ENCODE measurements around the gene CLRN3.

The CLRN3 gene

GRCh38 chr10:127892743-127893142 is at the start of gene CLRN3:
CLRN3 (minus strand) TSS chr10:127892941; CDS start chr10:127892784, 157 bp downstream.
- no peak for DNase-seq

- no peak for DNase-seq
Observed at GRCh38 chr10:127940866-127941640, 48.3 kb upstream of the CLRN3 start.

- no peak for DNase-seq
Observed at GRCh38 chr10:127939786-127940330, 47.1 kb upstream of the CLRN3 start.

GRCh38 chr10:127937915-127938463 is 45.2 kb upstream of the CLRN3 start:
- no peak for DNase-seq

- no peak for DNase-seq
Observed at GRCh38 chr10:127937069-127937468, 44.3 kb upstream of the CLRN3 start.

- DNase-seq = no peak
Observed at GRCh38 chr10:127935071-127935561, 42.4 kb upstream of the CLRN3 start.

- no peak for DNase-seq
Observed at GRCh38 chr10:127934383-127934782, 41.6 kb upstream of the CLRN3 start.

GRCh38 chr10:127933271-127933670 is 40.5 kb upstream of the CLRN3 start:
- DNase-seq = no peak

GRCh38 chr10:127932521-127933270 is 40.0 kb upstream of the CLRN3 start:
- DNase-seq = no peak

GRCh38 chr10:127928021-127928806 is 35.5 kb upstream of the CLRN3 start:
- no peak for DNase-seq

GRCh38 chr10:127926455-127926854 is 33.7 kb upstream of the CLRN3 start:
- no peak for DNase-seq

GRCh38 chr10:127925471-127926207 is 32.9 kb upstream of the CLRN3 start:
- no peak for DNase-seq

GRCh38 chr10:127923646-127924045 is 30.9 kb upstream of the CLRN3 start:
- DNase-seq = no peak

- no peak for DNase-seq
Observed at GRCh38 chr10:127922675-127923366, 30.1 kb upstream of the CLRN3 start.

GRCh38 chr10:127922206-127922605 is 29.5 kb upstream of the CLRN3 start:
- no peak for DNase-seq

- no peak for DNase-seq
Observed at GRCh38 chr10:127921753-127922145, 29.0 kb upstream of the CLRN3 start.

GRCh38 chr10:127921075-127921752 is 28.5 kb upstream of the CLRN3 start:
- DNase-seq = no peak

GRCh38 chr10:127920306-127921074 is 27.7 kb upstream of the CLRN3 start:
- DNase-seq = no peak

GRCh38 chr10:127919418-127920271 is 26.9 kb upstream of the CLRN3 start:
- DNase-seq = no peak
